Stomach smooth muscle (tissue), 2 donors: ENCODE measurements around the gene SSC4D.
"Not testable (repeated sequence)": the region's sequence is repeated elsewhere in the genome, so short reads cannot be mapped to it uniquely, and the experiment has no call there.

Source experiments
- H3K27ac ChIP-seq: one replicate; pipeline ENCODE4 v1.7.0; 2013; ENCODE audit warnings: mild to moderate bottlenecking, low read length, inconsistent platforms
- H3K27me3 ChIP-seq, 2 donors: one replicate each; pipeline ENCODE4 v1.7.0; 2013; ENCODE audit warnings: low read length in 2 of 2; ENCODE audit not compliant: insufficient read depth in 2 of 2, control insufficient read depth in 1 of 2
- H3K36me3 ChIP-seq, 2 donors: one replicate each; pipeline ENCODE4 v1.7.0; 2013; ENCODE audit warnings: low read length in 2 of 2; ENCODE audit not compliant: control insufficient read depth in 2 of 2, insufficient read depth in 2 of 2
- H3K4me1 ChIP-seq: one replicate; pipeline ENCODE4 v1.7.0; 2013; ENCODE audit warnings: low read length; ENCODE audit not compliant: control insufficient read depth, insufficient read depth
- H3K4me3 ChIP-seq, 2 donors: one replicate each; pipeline ENCODE4 v1.7.0; 2013; ENCODE audit warnings: low read length in 2 of 2
- H3K9ac ChIP-seq, 2 donors: one replicate each; pipeline ENCODE4 v1.7.0; 2013; ENCODE audit warnings: low read length in 2 of 2, mild to moderate bottlenecking in 1 of 2
- H3K9me3 ChIP-seq, 2 donors: one replicate each; pipeline ENCODE4 v1.7.0; 2013; ENCODE audit warnings: low read length in 2 of 2; ENCODE audit not compliant: control insufficient read depth in 2 of 2
- donor health status: healthy.
- donor health status: Pancreatic carcinoma.

SSC4D gene

GRCh38 chr7:76381814-76382213 is 27.7 kb downstream of the SSC4D start:
- no peak overlapping the region for H3K27ac ChIP-seq

GRCh38 chr7:76380623-76380966 is 28.9 kb downstream of the SSC4D start:
- no peaks in the 10 kb centered on the region for H3K9me3 ChIP-seq
- H3K4me3 ChIP-seq: peak overlapping the region; percentile 72 to 76
- H3K4me1 ChIP-seq: peaks cover 14% of the 10 kb centered on the region
- H3K27me3 ChIP-seq: no peaks in the 10 kb centered on the region
- peak overlapping the region; percentile 96 for H3K27ac ChIP-seq
- no peaks in the 10 kb centered on the region for H3K36me3 ChIP-seq
- H3K9ac ChIP-seq: peak overlapping the region; percentile 82 to 84

More at GRCh38 chr7:76381814-76382213, 27.7 kb downstream of the SSC4D start:
- H3K4me1 ChIP-seq: peaks cover 14% of the 10 kb centered on the region
- no peak overlapping the region for H3K9ac ChIP-seq
- H3K27me3 ChIP-seq: no peaks in the 10 kb centered on the region
- no peaks in the 10 kb centered on the region for H3K36me3 ChIP-seq
- H3K4me3 ChIP-seq: no peak overlapping the region
- no peaks in the 10 kb centered on the region for H3K9me3 ChIP-seq

- peaks cover 14% of the 10 kb centered on the region for H3K4me1 ChIP-seq
- H3K27me3 ChIP-seq: no peaks in the 10 kb centered on the region
- no peaks in the 10 kb centered on the region for H3K36me3 ChIP-seq
- H3K9me3 ChIP-seq: no peaks in the 10 kb centered on the region
- H3K9ac ChIP-seq: no peak overlapping the region
- H3K27ac ChIP-seq: no peak overlapping the region
- H3K4me3 ChIP-seq: no peak overlapping the region
These were observed 32.1 kb downstream of the SSC4D start for GRCh38 chr7:76377186-76377918.

- no peak overlapping the region for H3K9ac ChIP-seq
These were observed 34.2 kb downstream of the SSC4D start for GRCh38 chr7:76375251-76375650.

GRCh38 chr7:76372984-76373833 is 36.3 kb downstream of the SSC4D start:
- Histone ChIP-seq H3K4me1 (no peaks in the 10 kb centered on the region), H3K36me3 (no peaks in the 10 kb centered on the region), H3K9me3 (no peaks in the 10 kb centered on the region), H3K27me3 (no peaks in the 10 kb centered on the region), H3K27ac (no peak overlapping the region), H3K9ac (no peak overlapping the region), H3K4me3 (no peak overlapping the region)

More at GRCh38 chr7:76375251-76375650, 34.2 kb downstream of the SSC4D start:
- Histone ChIP-seq H3K27me3 (no peaks in the 10 kb centered on the region), H3K27ac (no peak overlapping the region), H3K4me3 (no peak overlapping the region), H3K9me3 (no peaks in the 10 kb centered on the region), H3K36me3 (no peaks in the 10 kb centered on the region), H3K4me1 (peaks cover 7% of the 10 kb centered on the region)

GRCh38 chr7:76371396-76371795 is 38.1 kb downstream of the SSC4D start:
- no peaks in the 10 kb centered on the region for H3K36me3 ChIP-seq
- no peaks in the 10 kb centered on the region for H3K27me3 ChIP-seq
- H3K9me3 ChIP-seq: no peaks in the 10 kb centered on the region
- no peak overlapping the region for H3K4me3 ChIP-seq
- H3K27ac ChIP-seq: no peak overlapping the region
- no peak overlapping the region for H3K9ac ChIP-seq
- no peaks in the 10 kb centered on the region for H3K4me1 ChIP-seq

GRCh38 chr7:76369018-76369417 is 40.5 kb downstream of the SSC4D start:
- Histone ChIP-seq H3K27ac (no peak overlapping the region), H3K4me1 (peaks cover 15% of the 10 kb centered on the region), H3K9me3 (no peaks in the 10 kb centered on the region), H3K9ac (no peak overlapping the region), H3K4me3 (no peak overlapping the region), H3K36me3 (no peaks in the 10 kb centered on the region), H3K27me3 (no peaks in the 10 kb centered on the region)

- no peak overlapping the region for H3K27ac ChIP-seq
- no peaks in the 10 kb centered on the region for H3K9me3 ChIP-seq
- H3K27me3 ChIP-seq: no peaks in the 10 kb centered on the region
These were observed 41.3 kb downstream of the SSC4D start for GRCh38 chr7:76368190-76368589.

GRCh38 chr7:76364198-76364584 is 45.3 kb downstream of the SSC4D start:
- H3K36me3 ChIP-seq: no peaks in the 10 kb centered on the region
- no peaks in the 10 kb centered on the region for H3K27me3 ChIP-seq
- H3K27ac ChIP-seq: peak overlapping the region; percentile 67
- no peaks in the 10 kb centered on the region for H3K9me3 ChIP-seq
- H3K9ac ChIP-seq: no peak overlapping the region
- peak overlapping the region in 1 of 2 donors; percentile 10 for H3K4me3 ChIP-seq
- peaks cover 23% of the 10 kb centered on the region for H3K4me1 ChIP-seq

More at GRCh38 chr7:76368190-76368589, 41.3 kb downstream of the SSC4D start:
- no peaks in the 10 kb centered on the region for H3K36me3 ChIP-seq
- H3K9ac ChIP-seq: no peak overlapping the region
- no peak overlapping the region for H3K4me3 ChIP-seq
- H3K4me1 ChIP-seq: peaks cover 16% of the 10 kb centered on the region

- Histone ChIP-seq H3K27ac (peak overlapping the region; percentile 67), H3K4me1 (peaks cover 23% of the 10 kb centered on the region)
- H3K9ac ChIP-seq, H3K27me3 ChIP-seq, H3K4me3 ChIP-seq, H3K9me3 ChIP-seq, H3K36me3 ChIP-seq: not testable (repeated sequence)
These were observed 45.7 kb downstream of the SSC4D start for GRCh38 chr7:76363754-76364153.
